NCI-H524 treated with DMSO at 0.1 percent for 48 hours (cell line): Measurements from ENCODE around the gene RAPGEF1.

ENCODE experiments used
- DNase-seq: peaks from one replicate; lab custom pipeline; 2025; lab: John Stamatoyannopoulos, UW

RAPGEF1 gene

DNA sequence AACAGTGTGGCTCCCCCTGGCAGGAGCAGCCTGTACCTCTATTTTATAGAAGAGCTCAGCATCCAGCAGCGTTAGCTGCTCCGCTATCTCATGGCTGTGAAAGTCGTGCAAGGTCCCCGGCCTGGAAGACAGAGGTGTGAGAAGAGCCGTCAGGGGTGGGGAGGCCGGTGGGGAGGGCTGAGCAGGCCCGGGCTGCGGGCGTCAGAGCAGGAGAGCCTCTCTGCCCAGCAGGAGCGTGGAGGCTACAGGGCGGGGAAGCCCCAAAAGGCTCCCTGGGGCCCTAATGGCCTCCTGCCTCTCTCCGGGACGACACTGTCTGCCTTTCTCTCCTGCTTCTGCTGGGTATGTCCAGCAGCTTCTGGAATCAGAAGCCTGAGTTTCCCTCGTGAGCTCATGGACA, 152.0 kb downstream of the RAPGEF1 start:
- DNase-seq = no peak

DNA sequence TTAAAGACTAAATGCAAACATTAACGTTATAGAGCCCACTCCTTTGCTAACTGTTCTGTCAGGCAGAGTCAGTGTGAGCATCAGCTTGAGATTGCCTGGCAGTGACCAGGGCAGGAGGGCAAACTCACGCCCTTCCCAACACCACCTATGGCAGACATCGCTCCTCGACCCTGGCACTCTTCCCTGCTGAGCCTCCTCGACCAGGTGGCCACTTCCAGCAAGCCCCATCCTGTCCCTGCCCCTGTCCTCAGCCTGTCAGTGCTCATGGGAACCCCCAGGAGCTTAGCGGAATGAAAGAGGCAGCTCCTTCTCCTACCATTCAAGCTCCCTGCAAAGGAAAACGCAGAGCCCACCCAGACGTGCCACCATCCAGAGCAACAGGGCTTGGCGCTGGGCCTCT, 152.5 kb downstream of the RAPGEF1 start:
- no peak for DNase-seq

DNA sequence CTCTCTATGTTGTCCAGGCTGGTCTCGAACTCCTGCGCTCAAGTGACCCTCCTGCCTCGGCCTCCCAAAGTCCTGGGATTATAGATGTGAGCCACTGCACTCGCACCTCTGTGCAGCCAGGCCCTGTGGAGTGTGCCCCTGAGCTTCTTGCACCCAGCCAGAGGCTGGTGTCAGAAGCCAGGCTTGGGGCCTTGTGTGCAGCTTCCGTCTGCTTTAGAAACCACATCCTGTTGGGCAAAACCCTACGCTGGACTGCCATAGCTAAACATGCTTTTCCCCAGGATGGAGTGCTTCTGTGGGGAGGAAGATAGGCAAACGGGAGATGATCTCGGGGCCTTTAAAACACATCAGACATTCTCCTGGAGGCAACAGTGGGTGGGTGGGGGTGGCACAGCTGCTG, 154.5 kb downstream of the RAPGEF1 start:
- no peak for DNase-seq

DNA sequence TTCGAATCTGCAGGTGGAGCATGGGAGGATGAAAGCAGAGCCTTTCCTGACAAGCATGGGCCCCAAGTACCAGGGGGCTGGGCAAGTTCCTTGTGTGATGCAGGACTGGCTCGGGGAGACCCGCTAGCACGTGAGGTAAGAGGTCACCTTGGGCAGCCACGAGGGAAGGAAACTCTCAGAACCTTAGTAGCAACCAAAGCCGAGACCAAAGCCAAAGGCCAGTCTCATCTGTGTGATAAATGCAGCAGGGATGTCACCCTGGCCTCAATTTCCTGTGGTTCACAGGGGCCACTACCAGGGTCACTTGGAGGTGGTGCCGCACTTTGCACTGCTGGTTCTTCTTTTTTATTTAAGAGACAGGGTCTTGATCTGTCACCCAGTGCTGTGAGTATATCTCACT, 155.0 kb downstream of the RAPGEF1 start:
- DNase-seq = no peak

DNA sequence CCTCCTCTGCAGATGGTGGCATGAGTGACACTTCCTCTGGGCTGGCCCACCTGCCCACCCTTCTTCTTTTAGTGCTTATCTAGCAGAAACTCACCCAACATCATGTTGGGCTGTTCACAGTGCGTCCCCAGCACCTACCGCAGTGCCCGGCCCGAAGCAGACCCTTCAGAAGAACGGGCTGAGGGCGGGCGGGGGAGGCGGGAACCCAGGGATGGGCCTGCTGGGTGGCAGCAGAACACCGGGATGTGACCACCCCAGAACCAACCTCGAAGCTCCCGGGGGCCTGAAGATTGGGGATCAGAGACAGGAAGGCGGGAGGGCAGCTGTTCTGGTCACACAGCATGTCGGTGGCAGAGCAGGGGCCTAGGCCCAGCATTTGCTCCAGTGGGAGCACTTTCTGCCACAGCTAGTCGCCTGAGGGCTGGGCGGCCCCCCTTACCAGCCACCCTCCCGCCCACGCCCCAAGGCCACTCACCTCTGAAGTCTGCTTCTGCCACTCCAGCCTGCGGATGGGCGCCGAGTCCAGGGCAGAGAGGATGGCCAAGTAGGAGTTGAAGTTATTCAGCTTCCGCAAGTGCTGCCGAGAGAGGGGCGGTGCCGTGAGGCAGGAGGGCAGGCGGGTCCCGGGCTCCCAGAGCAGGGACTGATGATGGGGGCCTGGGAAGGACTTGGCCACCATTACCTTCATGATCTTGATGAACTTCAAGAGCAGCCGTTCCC, 155.9 kb downstream of the RAPGEF1 start:
- DNase-seq = no peak

DNA sequence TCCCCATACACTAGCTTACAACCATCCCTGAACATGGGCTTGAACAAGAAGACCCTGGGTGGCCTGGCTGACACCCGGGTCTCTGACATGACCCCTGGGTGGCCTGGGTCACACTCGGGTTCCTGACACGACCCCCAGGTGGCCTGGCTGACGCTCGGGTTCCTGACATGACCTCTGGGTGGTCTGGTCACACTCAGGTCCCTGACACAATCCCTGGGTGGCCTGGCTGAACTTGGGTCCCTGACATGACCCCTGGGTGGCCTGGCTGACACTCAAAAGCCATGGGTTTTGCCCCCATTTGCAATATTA, 156.6 kb downstream of the RAPGEF1 start:
- no peak for DNase-seq

DNA sequence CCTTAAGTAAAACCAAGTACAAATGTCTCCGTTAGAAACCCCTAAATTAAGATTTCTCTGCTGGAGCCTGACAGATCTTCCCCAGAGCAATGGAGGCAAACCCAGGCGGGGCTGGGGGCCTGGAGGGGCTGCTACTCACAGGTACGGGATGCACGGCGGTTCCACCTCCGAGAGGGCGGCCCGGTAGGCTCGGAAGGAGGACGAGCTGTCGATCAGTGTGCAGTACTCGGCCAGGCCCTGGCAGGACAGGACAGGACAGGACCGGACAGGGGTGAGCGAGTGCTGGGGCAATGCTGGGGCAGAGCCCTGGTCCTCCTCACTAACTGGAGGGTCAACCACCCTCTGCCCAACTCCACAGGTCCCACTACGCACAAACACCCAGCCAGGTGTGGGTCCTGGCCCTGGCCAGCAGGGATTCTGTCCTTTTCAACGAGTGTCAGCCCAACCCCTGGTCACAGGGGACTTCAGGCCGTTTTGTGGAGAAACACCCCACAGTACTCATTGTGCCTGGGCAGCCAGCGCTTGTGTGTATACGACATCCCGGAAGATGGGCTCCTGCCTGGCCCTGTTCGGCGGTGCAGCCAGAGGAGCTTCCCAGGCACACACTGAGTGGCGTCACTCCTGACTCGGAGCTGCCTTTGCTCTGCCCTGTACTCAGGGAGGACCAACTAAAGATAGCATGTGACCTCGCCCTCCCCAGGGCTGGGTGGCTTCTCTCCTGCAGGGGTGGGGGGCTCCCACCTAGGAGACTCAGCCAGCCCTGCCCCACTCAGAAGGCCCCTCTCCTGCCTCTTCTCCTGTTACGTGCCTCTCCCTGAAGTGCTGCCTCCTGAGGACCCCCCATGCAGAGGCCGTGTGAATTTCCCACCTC, 157.2 kb downstream of the RAPGEF1 start:
- DNase-seq = no peak

DNA sequence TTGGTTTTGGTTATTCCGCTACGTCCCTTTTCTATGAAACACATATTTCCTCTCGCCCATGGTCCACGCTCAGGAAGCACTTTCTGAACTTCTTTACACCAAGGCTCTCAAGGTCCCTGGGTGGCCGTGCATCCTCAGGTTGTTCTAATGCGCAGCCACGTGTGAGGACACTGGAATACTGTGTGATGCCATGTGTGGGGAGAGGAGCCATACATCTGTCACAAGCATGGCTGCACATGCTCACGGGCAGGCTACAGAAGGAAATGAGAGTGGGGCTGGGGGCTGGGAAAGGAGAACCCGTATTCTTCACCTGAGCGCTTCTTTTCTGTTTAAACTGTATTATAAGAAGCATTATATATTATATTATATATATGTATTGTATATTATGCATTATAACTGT, 157.8 kb downstream of the RAPGEF1 start:
- no peak for DNase-seq

DNA sequence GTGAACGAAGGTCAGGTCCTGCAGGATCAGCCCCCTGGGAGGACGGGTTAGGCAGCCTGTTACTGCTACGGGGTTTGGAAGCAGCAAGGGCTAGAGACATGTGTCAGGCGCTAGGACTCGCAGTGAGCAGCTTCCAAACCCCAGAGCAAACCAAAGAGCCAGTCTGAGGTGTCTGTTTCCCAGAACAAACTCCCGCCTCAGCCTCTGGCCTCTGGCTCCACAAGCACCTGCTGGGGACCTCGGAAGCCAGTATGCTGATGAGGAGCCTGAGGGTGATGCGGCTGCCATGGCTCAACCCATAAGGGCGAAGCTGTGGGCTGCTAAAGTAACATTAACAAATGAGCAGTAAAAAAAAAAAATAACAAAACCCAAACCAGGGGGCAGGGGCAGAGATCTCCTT, 159.5 kb downstream of the RAPGEF1 start:
- no peak for DNase-seq

DNA sequence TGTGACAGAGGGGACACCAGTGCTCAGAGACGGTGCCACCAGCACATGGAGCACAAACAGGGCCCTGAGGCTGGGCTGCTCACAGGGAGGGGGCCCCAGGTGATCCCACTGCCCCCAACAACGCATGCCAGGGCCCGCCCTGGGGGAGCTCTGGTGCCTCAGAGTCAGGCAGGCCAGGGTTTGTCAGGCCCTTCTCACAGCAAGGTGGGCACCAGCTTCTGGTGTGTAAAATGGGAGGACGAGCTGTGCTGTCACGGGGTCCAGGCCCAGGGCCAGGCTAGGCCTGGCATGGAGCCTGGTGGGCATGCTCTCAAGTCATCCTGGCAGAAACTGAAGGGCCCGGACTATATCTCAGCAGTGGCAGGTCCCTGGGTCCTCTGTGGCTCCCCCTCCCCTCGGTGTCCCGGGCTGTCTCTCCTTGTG, 160.1 kb downstream of the RAPGEF1 start:
- no peak for DNase-seq

DNA sequence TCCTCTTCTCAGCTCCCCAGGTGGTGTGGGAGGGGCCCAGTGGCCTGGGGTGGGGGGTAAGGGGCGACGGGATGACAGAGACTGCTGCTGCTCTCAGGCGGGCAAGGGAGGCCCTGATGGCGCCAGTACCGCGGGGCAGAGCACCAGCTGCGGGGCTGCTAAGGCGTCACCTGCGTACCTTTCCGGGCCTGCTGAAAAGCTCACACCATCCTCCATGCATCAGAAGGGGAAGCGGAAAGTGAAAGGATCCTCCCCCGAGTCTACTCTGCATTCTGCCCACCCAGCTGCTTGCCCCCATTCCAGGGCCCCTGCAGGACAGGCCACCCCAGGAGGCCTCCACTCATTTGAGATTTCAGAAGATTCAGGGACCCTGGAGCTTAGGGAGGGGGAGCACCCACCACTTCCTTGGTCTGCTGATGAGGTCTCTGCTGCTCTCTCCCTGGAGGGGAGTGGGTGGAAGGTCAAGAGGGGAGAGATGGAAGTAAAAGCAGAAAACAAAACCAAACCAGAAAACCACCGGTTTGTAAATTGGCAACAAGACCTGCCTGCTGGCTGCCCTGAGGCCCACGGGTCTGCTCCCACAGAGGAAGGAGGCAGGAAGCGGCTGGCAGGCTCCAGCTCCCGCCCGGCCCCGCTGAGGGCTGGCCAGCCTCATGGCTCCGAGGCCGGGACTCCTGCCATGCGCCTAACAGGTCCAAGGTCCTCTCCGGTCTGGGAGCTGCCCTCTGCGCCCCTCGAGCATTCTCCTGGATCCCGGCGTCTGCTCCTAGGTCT, 161.0 kb downstream of the RAPGEF1 start:
- DNase-seq = no peak

DNA sequence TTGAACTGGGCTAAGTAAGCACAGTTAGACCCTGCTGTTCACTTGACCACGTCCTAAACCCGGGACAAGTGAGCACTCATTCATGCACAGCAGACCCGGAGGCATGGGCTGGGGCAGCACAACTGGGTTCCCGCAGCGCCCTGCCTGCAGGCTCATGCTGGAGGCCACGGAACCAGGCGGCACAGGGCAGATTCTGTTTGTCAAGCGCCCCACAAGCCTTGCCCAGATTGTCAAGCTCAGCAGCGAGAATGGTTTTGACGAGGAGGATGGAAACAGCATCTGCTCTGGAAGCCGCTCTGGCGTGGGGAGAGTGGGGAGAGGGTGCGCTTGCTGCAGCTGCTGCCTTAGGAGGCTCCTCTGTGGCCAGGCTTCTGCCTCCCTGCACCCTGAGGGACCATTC, 161.9 kb downstream of the RAPGEF1 start:
- DNase-seq = no peak

DNA sequence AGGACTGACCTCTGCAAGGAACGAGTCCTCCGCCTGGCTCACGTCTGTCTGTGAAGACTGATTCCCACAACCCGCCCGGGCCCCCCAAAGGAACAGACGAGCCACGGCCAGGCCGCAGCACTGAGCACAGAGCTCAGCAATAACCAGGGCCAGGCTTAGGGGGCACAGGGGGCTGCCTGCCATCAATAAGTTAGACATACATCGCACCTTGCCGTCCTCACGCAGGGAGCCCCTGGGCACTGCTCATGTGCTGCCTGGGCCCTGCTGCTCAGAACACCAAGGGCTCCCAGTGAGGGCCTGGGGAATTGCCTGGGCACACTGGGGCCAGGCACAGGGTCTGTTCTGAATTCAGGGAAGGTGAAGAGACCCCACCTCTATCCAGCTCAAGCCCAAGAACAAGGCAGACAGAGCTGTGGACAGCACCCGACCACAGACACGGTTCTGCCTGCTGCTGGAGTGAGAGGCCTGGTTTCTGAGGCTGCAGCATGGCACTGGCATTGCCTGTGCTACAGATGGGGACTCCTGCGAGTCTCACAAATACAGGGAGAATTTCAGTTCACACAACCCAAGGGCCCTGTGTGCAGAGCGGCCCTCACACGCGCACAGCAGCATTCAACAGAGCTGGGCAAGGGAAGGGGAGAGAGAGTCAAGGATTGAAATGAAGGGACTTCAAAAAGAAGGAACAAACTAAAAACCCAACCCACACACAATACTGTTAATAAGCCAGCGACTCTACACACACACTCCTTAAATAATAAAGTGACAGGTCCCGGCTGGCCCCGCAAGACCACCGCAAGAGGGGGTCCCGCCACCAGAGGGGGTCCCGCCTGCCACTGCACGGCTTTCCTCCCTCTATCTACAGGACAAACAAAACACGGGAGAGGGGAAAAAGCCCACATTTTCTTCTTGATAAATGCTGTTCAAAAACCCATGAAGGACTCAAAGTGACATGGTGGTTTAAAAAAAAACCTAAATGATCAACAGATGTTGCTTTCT, 162.6 kb downstream of the RAPGEF1 start:
- DNase-seq = no peak

DNA sequence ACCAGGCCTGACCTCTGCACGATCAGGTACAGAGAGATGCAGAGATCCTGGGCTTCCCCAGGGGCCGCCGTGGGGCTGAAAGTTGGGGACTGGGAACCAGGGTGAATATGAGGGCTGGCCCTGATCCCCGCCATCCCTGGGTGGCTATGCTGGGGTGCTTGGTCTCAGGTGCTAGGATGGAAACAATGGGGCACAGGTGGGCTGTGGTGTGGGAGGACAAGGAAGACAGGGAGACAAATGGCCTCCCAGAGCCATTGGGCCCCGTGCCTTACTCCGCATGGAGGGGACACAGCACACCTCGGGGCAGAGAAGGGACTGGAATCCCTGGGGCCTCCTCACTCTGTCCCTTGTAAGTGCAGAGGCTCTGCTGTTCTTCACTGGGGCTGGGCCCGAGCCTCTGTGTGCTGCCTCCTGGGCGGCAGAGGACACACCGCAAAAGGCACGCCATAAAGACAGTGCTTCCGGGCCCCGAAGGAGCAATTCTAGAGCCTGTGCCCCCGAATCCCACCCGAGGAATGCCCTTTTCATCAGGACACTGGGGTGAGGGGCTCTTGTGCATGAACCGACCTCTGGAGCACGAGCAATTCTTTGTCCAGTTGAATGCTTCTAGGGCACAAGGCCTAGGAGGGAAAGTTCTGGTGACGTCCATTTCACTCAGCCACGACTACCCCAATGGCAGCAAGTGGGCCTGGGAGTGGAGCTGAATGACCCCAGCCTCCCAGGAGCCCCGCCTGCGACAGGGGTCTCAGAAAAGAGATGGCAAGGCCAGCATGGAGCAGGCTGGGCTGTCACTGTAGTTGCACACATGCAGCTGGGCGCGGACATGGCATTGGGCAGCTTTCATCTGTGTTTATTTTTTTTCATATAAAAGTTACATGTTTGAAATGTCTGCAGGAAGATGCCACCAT, 163.7 kb downstream of the RAPGEF1 start:
- DNase-seq = no peak

DNA sequence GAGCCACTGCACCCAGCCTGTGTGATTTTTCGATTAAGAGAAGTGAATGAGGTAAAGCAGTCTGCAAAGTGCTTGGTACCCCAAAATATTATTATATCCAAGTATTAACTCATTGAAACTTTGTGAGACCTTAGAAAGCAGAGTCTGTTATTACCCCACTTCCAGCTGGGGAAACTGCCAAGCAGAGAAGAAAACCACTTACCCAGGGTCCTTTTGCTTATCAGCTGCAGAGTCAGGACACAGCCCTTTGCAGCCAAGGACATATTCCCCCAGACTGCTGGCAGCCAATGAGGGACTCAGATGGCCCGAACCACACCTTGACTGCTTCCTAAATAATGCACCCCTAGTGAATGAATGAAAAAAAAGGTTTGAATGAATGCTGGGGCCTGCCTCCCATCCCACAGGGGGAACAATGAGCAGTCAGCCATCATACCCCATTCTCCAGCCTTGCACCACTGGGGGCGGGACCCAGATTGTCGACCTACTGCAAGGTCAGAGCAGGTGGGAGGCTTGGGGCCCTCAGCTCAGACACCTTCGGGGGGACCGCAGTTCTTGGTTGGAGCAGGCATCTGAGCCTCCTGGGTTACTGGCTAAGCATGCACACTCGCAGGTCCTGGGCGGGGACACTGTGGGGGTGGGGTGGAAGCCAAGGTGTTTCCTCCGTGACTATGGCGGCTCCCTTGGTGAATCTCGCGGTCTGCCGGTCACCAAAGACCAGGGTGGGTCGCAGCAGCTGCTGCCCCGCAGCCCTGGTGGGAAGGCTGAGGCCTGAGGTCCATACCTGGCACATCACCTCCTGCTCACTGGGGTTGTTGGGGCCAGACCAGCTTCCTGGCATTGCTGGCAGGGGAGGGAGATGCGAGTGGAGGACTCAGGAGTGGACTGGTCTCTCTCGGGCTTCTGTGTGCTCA, 164.9 kb downstream of the RAPGEF1 start:
- DNase-seq = no peak

DNA sequence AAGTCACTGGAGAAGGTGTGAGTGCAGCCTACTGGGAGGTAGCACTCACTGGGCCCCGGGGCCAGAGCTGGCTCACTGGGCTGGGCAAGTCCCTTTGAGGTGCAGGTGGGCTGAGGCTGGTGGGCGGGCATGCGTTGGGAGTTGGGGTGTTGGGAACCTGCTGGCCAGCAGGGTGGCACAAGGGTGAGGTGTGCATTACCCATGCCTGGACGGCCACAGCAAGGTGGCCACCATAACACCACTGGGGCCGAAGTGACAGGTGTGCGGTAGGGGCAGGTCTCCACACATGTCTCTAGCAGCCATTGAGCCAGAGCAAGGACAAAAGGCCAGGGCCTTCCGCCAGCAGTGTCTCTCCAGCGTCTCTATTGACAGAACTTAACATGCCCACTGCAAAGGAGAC, 172.0 kb downstream of the RAPGEF1 start:
- DNase-seq = no peak

DNA sequence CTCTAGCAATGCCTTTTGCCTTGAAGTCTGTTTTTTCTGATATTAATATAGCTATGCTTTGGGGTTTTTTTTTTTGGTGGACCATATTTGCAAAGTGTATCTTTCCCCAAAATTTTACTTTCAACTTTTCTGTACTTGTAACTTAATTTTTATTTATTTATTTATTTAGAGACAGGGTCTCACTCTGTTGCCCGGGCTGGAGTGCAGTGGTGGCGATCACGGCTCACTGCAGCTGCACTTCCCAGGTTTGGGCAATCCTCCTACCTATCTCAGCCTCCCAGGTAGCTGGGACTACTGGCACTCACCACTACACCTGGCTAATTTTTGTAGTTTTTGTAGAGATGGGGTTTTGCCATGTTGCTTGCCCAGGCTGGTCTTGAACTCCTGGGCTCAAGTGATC, 173.7 kb downstream of the RAPGEF1 start:
- no peak for DNase-seq

DNA sequence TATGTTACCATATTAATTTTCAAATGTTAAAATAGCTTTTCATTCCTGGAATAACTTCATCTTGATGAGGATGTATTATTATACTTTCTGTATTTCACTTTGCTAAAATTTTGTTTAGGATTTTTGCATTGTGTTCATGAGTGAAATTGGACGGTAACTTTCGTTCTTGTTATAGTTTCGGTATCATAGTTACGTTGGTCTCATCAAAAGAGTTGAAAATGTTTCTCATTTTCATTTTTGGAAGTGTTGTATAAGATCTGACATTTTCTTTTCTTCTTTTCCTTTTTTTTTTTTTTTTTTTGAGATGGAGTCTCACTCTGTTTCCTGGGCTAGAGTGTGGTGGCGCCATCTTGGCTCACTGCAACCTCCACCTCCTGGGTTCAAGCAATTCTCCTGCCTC, 174.5 kb downstream of the RAPGEF1 start:
- no peak for DNase-seq
